WTC11 (cell line): ENCODE measurements around the gene FLCN. TPM values are rescaled to one million over a fixed set of nuclear protein-coding genes. Genes with fewer than 3 reads are reported as not detected.

Experiments
- ATAC-seq: fragments of 200-7000 bp; cut with Tn5 transposase; 2 replicates; pipeline ENCODE4 v1.10.0; 2021; ENCODE audit warnings: mild to moderate bottlenecking, moderate library complexity
- CTCF ChIA-PET: fragments of 300-600 bp; sonication (Branson Sonifier 250); formaldehyde crosslinking; loops from one replicate; lab custom pipeline; 2021; ENCODE audit warnings: antibody characterized with exemption; lab: Charles Lee
- POLR2A ChIA-PET: fragments of 350-600 bp; sonication (Branson Sonifier 250); formaldehyde crosslinking; loops from one replicate; lab custom pipeline; 2021; ENCODE audit warnings: antibody characterized with exemption; lab: Charles Lee
- DNase-seq: peaks from one replicate; pipeline ENCODE4 v3.0.0; 2021; ENCODE audit warnings: low spot score
- H3K27ac Mint-ChIP-seq: 2 replicates; pipeline ENCODE4 v1.8.0; 2021; ENCODE audit warnings: mixed read lengths
- H3K27me3 Mint-ChIP-seq: 2 replicates; pipeline ENCODE4 v1.8.0; 2021; ENCODE audit warnings: low read depth, mild to moderate bottlenecking, moderate library complexity, mixed read lengths
- H3K36me3 Mint-ChIP-seq: 2 replicates; pipeline ENCODE4 v1.8.0; 2021; ENCODE audit warnings: mixed read lengths
- H3K4me1 Mint-ChIP-seq: 2 replicates; pipeline ENCODE4 v1.8.0; 2022; ENCODE audit warnings: mixed read lengths
- H3K4me3 Mint-ChIP-seq: 2 replicates; pipeline ENCODE4 v1.8.0; 2021; ENCODE audit warnings: mild to moderate bottlenecking, moderate library complexity, mixed read lengths
- H3K9me3 Mint-ChIP-seq: 2 replicates; pipeline ENCODE4 v1.8.0; 2021; ENCODE audit warnings: mixed read lengths
- ESRRA ChIP-seq: sonication (generic); formaldehyde crosslinking; IDR thresholded peaks from 2 replicates; pipeline ENCODE4 v1.8.1; 2022; ENCODE audit warnings: mild to moderate bottlenecking, missing genetic modification reagents, borderline replicate concordance
- GRHL2 ChIP-seq: fragments of 250-450 bp; sonication (Bioruptor Pico); IDR thresholded peaks from 2 replicates; pipeline ENCODE4 v1.8.0; 2022; ENCODE audit warnings: mild to moderate bottlenecking, moderate library complexity; ENCODE audit not compliant: insufficient replicate concordance, severe bottlenecking
- IRF2 ChIP-seq: sonication (generic); formaldehyde crosslinking; IDR thresholded peaks from 2 replicates; pipeline ENCODE4 v1.8.0; 2022; ENCODE audit warnings: low read depth, missing genetic modification reagents, borderline replicate concordance
- KAT7 ChIP-seq: sonication (generic); formaldehyde crosslinking; IDR thresholded peaks from 2 replicates; pipeline ENCODE4 v1.8.1; 2023; ENCODE audit warnings: missing genetic modification reagents, mild to moderate bottlenecking, borderline replicate concordance
- RORB ChIP-seq: fragments of 250-450 bp; sonication (Bioruptor Pico); IDR thresholded peaks from 2 replicates; pipeline ENCODE4 v1.9.0; 2021; ENCODE audit warnings: mild to moderate bottlenecking
- TEAD1 ChIP-seq: sonication (generic); formaldehyde crosslinking; IDR thresholded peaks from 2 replicates; pipeline ENCODE4 v1.8.0; 2022; ENCODE audit warnings: mild to moderate bottlenecking, missing genetic modification reagents
- ZNF138 ChIP-seq: sonication (generic); formaldehyde crosslinking; conservative IDR thresholded peaks from 2 replicates; pipeline ENCODE4 v1.8.1; 2022; ENCODE audit warnings: mild to moderate bottlenecking, moderate library complexity, missing genetic modification reagents
- total RNA-seq: library from RNA; stranded (reverse); gene quantifications from 3 replicates; pipeline ENCODE4 v1.2.3, GENCODE V29; 2021
- TF ChIP-seq, protein P1 (sequence below): fragments of 250-450 bp; sonication (Bioruptor Pico); IDR thresholded peaks from 2 replicates; pipeline ENCODE4 v1.9.0; 2021; ENCODE audit warnings: mild to moderate bottlenecking, borderline replicate concordance
- TF ChIP-seq, protein P2 (sequence below): sonication (generic); formaldehyde crosslinking; IDR thresholded peaks from 2 replicates; pipeline ENCODE4 v1.8.1; 2022; ENCODE audit warnings: missing genetic modification reagents, borderline replicate concordance
- TF ChIP-seq, protein P3 (sequence below): sonication (generic); formaldehyde crosslinking; IDR thresholded peaks from 2 replicates; pipeline ENCODE4 v1.8.0; 2022; ENCODE audit warnings: mild to moderate bottlenecking, missing genetic modification reagents

The FLCN gene
- total RNA-seq, 1 experiment from 2014 or later, result 40.8 TPM

DNA sequence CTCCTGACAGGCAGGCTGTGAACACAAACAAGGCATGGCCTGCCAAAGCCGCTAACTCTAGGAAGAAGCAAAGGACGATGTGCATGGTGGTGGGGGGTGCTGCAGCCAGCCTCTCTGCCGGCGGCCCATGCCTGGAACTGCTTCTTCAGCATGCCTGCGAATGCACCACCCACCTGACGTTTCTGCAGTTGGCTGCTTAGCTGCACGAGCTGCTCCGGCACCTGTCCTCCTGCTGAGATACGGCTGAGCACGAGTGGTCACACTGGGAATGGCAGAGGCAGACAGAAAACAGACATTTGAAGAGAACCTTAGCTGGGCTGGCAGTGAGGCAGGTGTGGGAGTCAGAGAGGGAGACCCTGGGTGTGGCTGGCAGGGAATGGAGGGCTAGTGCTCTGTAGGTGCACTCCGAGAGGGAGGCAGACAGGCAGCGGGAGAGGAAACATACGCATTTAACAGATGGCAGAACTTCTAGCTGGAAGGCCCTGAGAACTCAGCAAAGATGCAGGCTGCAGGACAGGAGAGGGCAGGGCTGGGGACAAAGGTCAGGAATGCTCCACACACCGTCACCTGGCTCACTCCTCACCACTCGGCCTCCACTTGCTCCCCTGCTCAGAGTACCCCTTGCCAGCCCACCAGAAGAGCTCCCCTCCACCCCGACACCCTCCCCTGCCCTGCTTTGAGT lies 5.2 kb downstream of the FLCN start:
- Mint-ChIP-seq H3K27me3 (no peaks in the 10 kb centered on the region), H3K9me3 (no peaks in the 10 kb centered on the region), H3K27ac (no peak overlapping the region), H3K4me1 (peaks cover 15% of the 10 kb centered on the region), H3K4me3 (no peak overlapping the region), H3K36me3 (peaks cover 43% of the 10 kb centered on the region)
- no peak for TF ChIP-seq ZNF138 (CRISPR knock-in tag)
- TF ChIP-seq GRHL2 (CRISPR knock-in tag), result no peak
- no peak for TF ChIP-seq RORB (CRISPR knock-in tag)
- POLR2A ChIA-PET, result no interaction called here
- CTCF ChIA-PET, result no interaction called here
- ATAC-seq, result no peak
- DNase-seq, result no peak

DNA sequence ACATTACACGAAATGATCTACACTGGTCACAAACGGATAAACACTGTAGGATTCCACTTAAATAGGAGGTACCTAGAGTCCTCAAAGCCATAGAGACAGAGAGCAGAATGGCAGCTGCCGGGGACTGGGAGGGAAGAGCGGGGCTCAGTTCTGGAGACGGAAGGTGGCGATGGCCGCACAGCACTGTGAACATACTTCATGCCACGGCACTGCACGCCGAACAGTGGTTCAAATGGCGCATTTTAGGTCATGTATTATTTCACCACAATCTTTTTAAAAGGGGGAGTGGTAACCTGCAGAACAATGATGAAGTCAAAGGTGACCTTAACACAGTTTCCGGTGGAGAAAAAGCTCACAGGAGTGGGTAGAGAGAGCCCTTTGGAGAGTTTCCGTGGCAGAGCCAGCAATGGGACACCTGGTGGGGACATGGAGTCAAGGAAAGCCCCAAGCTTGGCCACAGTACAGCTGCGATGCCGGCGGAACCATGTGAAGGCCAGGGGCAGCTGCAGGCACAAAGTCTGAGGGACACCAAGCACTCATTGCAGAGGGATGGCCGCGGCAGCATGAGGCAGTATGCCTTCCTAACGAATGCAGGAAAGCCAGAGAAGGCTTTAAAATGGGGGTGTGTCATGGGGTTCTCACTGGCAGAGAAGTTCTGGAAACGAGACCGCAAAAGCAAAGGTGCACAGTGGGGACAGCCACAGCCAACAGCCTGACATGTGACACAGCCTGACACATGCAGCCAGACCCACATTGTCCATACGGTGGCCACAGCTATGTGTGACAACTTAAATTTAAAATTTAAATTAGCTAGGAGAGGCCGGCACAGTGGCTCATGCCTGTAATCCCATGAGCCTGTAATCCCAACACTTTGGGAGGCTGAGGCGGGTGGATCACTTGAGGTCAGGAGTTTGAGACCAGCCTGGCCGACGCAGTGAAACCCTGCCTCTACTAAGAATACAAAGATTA lies 7.3 kb downstream of the FLCN start:
- ChIA-PET CTCF (interaction anchor here (1.6 kb wide), 1 partner anchor 88 kb away, joined by 3 read pairs; no protein-coding TSS in a partner anchor), POLR2A (no interaction called here)
- DNase-seq (no peak), ATAC-seq (no peak)
- TF ChIP-seq ESRRA (CRISPR knock-in tag), result no peak
- Mint-ChIP-seq H3K36me3 (peaks cover 61% of the 10 kb centered on the region), H3K4me3 (no peak overlapping the region), H3K4me1 (no peaks in the 10 kb centered on the region), H3K27me3 (no peaks in the 10 kb centered on the region), H3K27ac (no peak overlapping the region), H3K9me3 (no peaks in the 10 kb centered on the region)

DNA sequence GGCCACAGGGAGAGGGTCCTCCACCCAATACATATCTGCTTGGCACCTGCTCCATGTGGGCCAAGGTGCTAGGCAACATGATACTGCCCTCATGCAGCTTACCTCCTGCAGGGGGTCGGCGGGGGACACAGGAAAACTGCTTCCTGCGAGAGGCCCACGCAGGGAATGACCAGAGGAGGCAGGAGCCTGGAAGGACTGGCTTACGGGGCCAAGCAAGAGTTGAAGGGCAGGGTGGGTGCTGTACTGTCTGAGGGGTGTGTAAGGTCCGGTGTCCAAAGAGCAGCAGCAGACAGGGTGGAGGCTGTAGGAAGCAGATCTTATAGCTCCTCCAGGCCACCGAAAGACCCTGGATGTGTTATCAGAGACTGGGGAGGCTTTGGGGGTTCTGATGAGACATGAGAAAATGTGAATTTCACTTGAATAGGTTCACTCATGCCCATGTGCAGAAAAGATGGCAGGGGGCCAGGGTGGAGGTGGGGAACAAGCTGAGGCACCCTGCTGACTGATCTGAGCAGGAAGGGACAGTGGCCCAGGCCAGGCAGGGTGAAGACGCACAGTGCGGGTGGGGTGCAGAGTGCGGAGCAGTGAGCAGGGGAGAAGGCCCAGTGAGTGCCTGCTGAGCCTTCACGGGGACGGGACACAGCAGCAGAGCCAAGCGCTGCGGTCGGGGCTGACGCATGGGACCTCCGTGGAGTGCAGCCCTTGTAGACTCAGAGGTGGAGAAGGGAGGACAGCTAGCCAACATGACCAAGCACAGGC lies 8.3 kb downstream of the FLCN start:
- CTCF ChIA-PET, result interaction anchor here (1.6 kb wide), 1 partner anchor 87 kb away, joined by 3 read pairs; no protein-coding TSS in a partner anchor
- DNase-seq (no peak), ATAC-seq (no peak)
- H3K4me1 Mint-ChIP-seq, result no peaks in the 10 kb centered on the region
- no peak overlapping the region for H3K27ac Mint-ChIP-seq
- POLR2A ChIA-PET, result no interaction called here
- TF ChIP-seq, protein P1, sequence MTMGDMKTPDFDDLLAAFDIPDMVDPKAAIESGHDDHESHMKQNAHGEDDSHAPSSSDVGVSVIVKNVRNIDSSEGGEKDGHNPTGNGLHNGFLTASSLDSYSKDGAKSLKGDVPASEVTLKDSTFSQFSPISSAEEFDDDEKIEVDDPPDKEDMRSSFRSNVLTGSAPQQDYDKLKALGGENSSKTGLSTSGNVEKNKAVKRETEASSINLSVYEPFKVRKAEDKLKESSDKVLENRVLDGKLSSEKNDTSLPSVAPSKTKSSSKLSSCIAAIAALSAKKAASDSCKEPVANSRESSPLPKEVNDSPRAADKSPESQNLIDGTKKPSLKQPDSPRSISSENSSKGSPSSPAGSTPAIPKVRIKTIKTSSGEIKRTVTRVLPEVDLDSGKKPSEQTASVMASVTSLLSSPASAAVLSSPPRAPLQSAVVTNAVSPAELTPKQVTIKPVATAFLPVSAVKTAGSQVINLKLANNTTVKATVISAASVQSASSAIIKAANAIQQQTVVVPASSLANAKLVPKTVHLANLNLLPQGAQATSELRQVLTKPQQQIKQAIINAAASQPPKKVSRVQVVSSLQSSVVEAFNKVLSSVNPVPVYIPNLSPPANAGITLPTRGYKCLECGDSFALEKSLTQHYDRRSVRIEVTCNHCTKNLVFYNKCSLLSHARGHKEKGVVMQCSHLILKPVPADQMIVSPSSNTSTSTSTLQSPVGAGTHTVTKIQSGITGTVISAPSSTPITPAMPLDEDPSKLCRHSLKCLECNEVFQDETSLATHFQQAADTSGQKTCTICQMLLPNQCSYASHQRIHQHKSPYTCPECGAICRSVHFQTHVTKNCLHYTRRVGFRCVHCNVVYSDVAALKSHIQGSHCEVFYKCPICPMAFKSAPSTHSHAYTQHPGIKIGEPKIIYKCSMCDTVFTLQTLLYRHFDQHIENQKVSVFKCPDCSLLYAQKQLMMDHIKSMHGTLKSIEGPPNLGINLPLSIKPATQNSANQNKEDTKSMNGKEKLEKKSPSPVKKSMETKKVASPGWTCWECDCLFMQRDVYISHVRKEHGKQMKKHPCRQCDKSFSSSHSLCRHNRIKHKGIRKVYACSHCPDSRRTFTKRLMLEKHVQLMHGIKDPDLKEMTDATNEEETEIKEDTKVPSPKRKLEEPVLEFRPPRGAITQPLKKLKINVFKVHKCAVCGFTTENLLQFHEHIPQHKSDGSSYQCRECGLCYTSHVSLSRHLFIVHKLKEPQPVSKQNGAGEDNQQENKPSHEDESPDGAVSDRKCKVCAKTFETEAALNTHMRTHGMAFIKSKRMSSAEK, result no peak
- TF ChIP-seq, protein P2, sequence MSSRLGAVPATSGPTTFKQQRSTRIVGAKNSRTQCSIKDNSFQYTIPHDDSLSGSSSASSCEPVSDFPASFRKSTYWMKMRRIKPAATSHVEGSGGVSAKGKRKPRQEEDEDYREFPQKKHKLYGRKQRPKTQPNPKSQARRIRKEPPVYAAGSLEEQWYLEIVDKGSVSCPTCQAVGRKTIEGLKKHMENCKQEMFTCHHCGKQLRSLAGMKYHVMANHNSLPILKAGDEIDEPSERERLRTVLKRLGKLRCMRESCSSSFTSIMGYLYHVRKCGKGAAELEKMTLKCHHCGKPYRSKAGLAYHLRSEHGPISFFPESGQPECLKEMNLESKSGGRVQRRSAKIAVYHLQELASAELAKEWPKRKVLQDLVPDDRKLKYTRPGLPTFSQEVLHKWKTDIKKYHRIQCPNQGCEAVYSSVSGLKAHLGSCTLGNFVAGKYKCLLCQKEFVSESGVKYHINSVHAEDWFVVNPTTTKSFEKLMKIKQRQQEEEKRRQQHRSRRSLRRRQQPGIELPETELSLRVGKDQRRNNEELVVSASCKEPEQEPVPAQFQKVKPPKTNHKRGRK (CRISPR knock-in tag), result no peak
- TF ChIP-seq TEAD1 (CRISPR knock-in tag) (no peak), KAT7 (no peak), IRF2 (no peak)
- TF ChIP-seq, protein P3, sequence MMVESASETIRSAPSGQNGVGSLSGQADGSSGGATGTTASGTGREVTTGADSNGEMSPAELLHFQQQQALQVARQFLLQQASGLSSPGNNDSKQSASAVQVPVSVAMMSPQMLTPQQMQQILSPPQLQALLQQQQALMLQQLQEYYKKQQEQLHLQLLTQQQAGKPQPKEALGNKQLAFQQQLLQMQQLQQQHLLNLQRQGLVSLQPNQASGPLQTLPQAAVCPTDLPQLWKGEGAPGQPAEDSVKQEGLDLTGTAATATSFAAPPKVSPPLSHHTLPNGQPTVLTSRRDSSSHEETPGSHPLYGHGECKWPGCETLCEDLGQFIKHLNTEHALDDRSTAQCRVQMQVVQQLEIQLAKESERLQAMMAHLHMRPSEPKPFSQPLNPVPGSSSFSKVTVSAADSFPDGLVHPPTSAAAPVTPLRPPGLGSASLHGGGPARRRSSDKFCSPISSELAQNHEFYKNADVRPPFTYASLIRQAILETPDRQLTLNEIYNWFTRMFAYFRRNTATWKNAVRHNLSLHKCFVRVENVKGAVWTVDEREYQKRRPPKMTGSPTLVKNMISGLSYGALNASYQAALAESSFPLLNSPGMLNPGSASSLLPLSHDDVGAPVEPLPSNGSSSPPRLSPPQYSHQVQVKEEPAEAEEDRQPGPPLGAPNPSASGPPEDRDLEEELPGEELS (CRISPR knock-in tag), result no peak
- no peak overlapping the region for H3K4me3 Mint-ChIP-seq
- H3K9me3 Mint-ChIP-seq, result no peaks in the 10 kb centered on the region
- peaks cover 69% of the 10 kb centered on the region for H3K36me3 Mint-ChIP-seq
- H3K27me3 Mint-ChIP-seq, result no peaks in the 10 kb centered on the region
